HCT116 (cell line): ENCODE measurements around the gene SYNJ1. TPM values are rescaled to one million over a fixed set of nuclear protein-coding genes. Genes with fewer than 3 reads are reported as not detected.

Source experiments
- ATAC-seq: fragments of 200-7000 bp; cut with Tn5 transposase; 2 replicates; pipeline ENCODE4 v1.9.1; 2020; ENCODE audit warnings: mild to moderate bottlenecking, moderate library complexity
- BruUV-seq: library from RNA; stranded (reverse); fragments of 400-500 nt; replicated peaks from 2 replicates; lab custom pipeline; 2021; lab: Mats Ljungman, UMichigan
- CTCF ChIA-PET: fragments of 300-600 bp; sonication (Branson Sonifier 250); formaldehyde crosslinking; loops from one replicate; lab custom pipeline; 2021; ENCODE audit warnings: antibody characterized with exemption; lab: Charles Lee
- POLR2A ChIA-PET: fragments of 300-600, 350-600 bp; sonication (Branson Sonifier 250); formaldehyde crosslinking; loops from one replicate; lab custom pipeline; 2021; ENCODE audit warnings: antibody characterized with exemption; lab: Charles Lee
- RAD21 ChIA-PET, 2 experiments: fragments of 300-600 bp; sonication (Branson Sonifier 250); formaldehyde crosslinking; loops; one replicate each; lab custom pipeline; 2023; ENCODE audit warnings: low total read pairs in 2 of 2; ENCODE audit not compliant: uncharacterized antibody in 2 of 2, unreplicated experiment in 2 of 2, low non-redundant PET in 1 of 2; lab: Charles Lee
- DNase-seq: peaks from one replicate; pipeline ENCODE4 v3.0.0-alpha.2; 2010; ENCODE audit warnings: low read depth, low spot score
- H2AFZ ChIP-seq: fragments of 200-600 bp; shearing (Covaris generic), sonication (generic); 2 replicates; pipeline ENCODE4 v1.6.1; 2017; ENCODE audit warnings: low read depth, mixed run types, mixed read lengths, antibody characterized with exemption, low read length; ENCODE audit not compliant: poor library complexity, severe bottlenecking
- H3K27ac ChIP-seq: 2 replicates; pipeline ENCODE4 v1.5.1; 2012; ENCODE audit warnings: low read depth, low read length
- H3K27me3 ChIP-seq: fragments of 200-600 bp; sonication (generic); 2 replicates; pipeline ENCODE4 v1.6.1; 2016; ENCODE audit warnings: mixed run types, low read length, mixed read lengths; ENCODE audit not compliant: insufficient read depth
- H3K36me3 ChIP-seq, 2 experiments: fragments of 200-500 bp in 1 of 2; fragments of 200-600 bp in 1 of 2; sonication (Bioruptor generic) in 1 of 2; sonication (generic) in 1 of 2; 2 replicates each; pipeline versions ENCODE4 v1.5.1 to v1.6.1; 2014 to 2016; ENCODE audit warnings: low read length in 2 of 2, inconsistent platforms in 1 of 2, mixed read lengths in 1 of 2, mixed run types in 1 of 2; ENCODE audit not compliant: insufficient read depth in 2 of 2, control insufficient read depth in 1 of 2
- H3K4me1 ChIP-seq, 2 experiments: fragments of 200-600 bp in 1 of 2; sonication (generic) in 1 of 2; 2 replicates each; pipeline versions ENCODE4 v1.5.1 to v1.6.1; 2012 to 2017; ENCODE audit warnings: low read length in 2 of 2, inconsistent platforms in 1 of 2, mild to moderate bottlenecking in 1 of 2, mixed read lengths in 1 of 2, mixed run types in 1 of 2, moderate library complexity in 1 of 2; ENCODE audit not compliant: insufficient read depth in 2 of 2, control insufficient read depth in 1 of 2
- H3K4me2 ChIP-seq: fragments of 200-600 bp; sonication (generic); 2 replicates; pipeline ENCODE4 v1.6.1; 2017; ENCODE audit warnings: mixed run types, low read length, mixed read lengths
- H3K4me3 ChIP-seq, 2 experiments: fragments of 200-600 bp in 1 of 2; sonication (generic) in 1 of 2; replicated peaks in 1 of 2; 2 replicates each; pipeline ENCODE4 v1.5.1; 2011 to 2016; ENCODE audit warnings: low read length in 2 of 2, control low read depth in 1 of 2, low read depth in 1 of 2, mild to moderate bottlenecking in 1 of 2, mixed read lengths in 1 of 2, mixed run types in 1 of 2
- H3K79me2 ChIP-seq: fragments of 200-600 bp; sonication (generic); 2 replicates; pipeline ENCODE4 v1.6.1; 2017; ENCODE audit warnings: mild to moderate bottlenecking, mixed run types, low read length, moderate library complexity, mixed read lengths; ENCODE audit not compliant: insufficient read depth
- H3K9ac ChIP-seq: fragments of 200-600 bp; sonication (generic); 2 replicates; pipeline ENCODE4 v1.6.1; 2016; ENCODE audit warnings: low read length, mixed read lengths
- H3K9me2 ChIP-seq: fragments of 200-600 bp; sonication (generic), shearing (Covaris generic); 2 replicates; pipeline ENCODE4 v1.6.1; 2017; ENCODE audit warnings: mixed run types, mild to moderate bottlenecking, moderate library complexity; ENCODE audit not compliant: insufficient read depth
- H3K9me3 ChIP-seq, 2 experiments: fragments of 200-500 bp in 1 of 2; fragments of 200-600 bp in 1 of 2; sonication (Bioruptor generic) in 1 of 2; sonication (generic) in 1 of 2; 2 replicates each; pipeline ENCODE4 v1.6.1; 2014 to 2017; ENCODE audit warnings: low read length in 2 of 2, mixed read lengths in 2 of 2, inconsistent platforms in 1 of 2, low read depth in 1 of 2, mild to moderate bottlenecking in 1 of 2, mixed run types in 1 of 2, moderate library complexity in 1 of 2; ENCODE audit not compliant: control insufficient read depth in 1 of 2, insufficient read depth in 1 of 2
- H4K20me1 ChIP-seq: fragments of 200-600 bp; sonication (generic), shearing (Covaris generic); 2 replicates; pipeline ENCODE4 v1.6.1; 2017; ENCODE audit warnings: mixed run types, mild to moderate bottlenecking, moderate library complexity; ENCODE audit not compliant: insufficient read depth
- CBX3 ChIP-seq: IDR thresholded peaks from 2 replicates; pipeline ENCODE4 v1.6.1; 2012; ENCODE audit warnings: low read depth
- CEBPB ChIP-seq: IDR thresholded peaks from 2 replicates; pipeline ENCODE4 v1.6.1; 2012; ENCODE audit warnings: low read depth
- EGR1 ChIP-seq: IDR thresholded peaks from 2 replicates; pipeline ENCODE4 v1.6.1; 2012; ENCODE audit warnings: low read depth
- ELF1 ChIP-seq: IDR thresholded peaks from 2 replicates; pipeline ENCODE4 v1.6.1; 2012; ENCODE audit warnings: low read depth, borderline replicate concordance
- EZH2 ChIP-seq: fragments of 200-600 bp; sonication (generic); IDR thresholded peaks from 2 replicates; pipeline ENCODE4 v1.6.1; 2017; ENCODE audit warnings: antibody characterized with exemption, mixed run types
- EZH2phosphoT487 ChIP-seq: fragments of 200-600 bp; IDR thresholded peaks from 2 replicates; pipeline ENCODE4 v1.6.1; 2018; ENCODE audit warnings: antibody characterized with exemption, borderline replicate concordance
- FOSL1 ChIP-seq: IDR thresholded peaks from 2 replicates; pipeline ENCODE4 v1.6.1; 2012; ENCODE audit warnings: low read depth
- POLR2AphosphoS5 ChIP-seq: IDR thresholded peaks from 2 replicates; pipeline ENCODE4 v1.6.1; 2011; ENCODE audit warnings: mild to moderate bottlenecking, low read depth, low read length, moderate library complexity
- RAD21 ChIP-seq: IDR thresholded peaks from 2 replicates; pipeline ENCODE4 v1.6.1; 2012; ENCODE audit warnings: low read depth, mild to moderate bottlenecking
- REST ChIP-seq: IDR thresholded peaks from 2 replicates; pipeline ENCODE4 v1.6.1; 2012; ENCODE audit warnings: low read depth
- TCF7L2 ChIP-seq: IDR thresholded peaks from 2 replicates; pipeline ENCODE4 v1.7.0; 2011; ENCODE audit warnings: borderline replicate concordance, inconsistent platforms; ENCODE audit not compliant: insufficient read depth, insufficient read length; ENCODE audit errors: extremely low read depth
- YY1 ChIP-seq: IDR thresholded peaks from 2 replicates; pipeline ENCODE4 v1.6.1; 2011; ENCODE audit warnings: low read length, low read depth, moderate library complexity, mild to moderate bottlenecking; ENCODE audit not compliant: insufficient replicate concordance; ENCODE audit errors: extremely low read depth
- ZNF274 ChIP-seq: fragments of 200-500 bp; sonication (Bioruptor generic); IDR thresholded peaks from 2 replicates; pipeline ENCODE4 v1.6.1; 2014; ENCODE audit warnings: mild to moderate bottlenecking, low read depth, low read length, inconsistent platforms
- intact Hi-C: fragments of 100-400 bp; cut with micrococcal nuclease; formaldehyde crosslinking; loops from 2 replicates; pipeline ENCODE4 v1.10.0; 2022
- total RNA-seq: library from RNA; stranded (reverse); gene quantifications from one replicate; pipeline ENCODE4 v1.2.1, GENCODE V29; 2021; ENCODE audit not compliant: unreplicated experiment
- TF ChIP-seq, protein P1 (sequence below), 3 experiments: fragments of 200-600 bp in 1 of 3; sonication (generic) in 1 of 3; IDR thresholded peaks in 2 of 3; conservative IDR thresholded peaks in 1 of 3; 2 replicates each; pipeline ENCODE4 v1.5.1; 2012 to 2017; ENCODE audit warnings: low read depth in 2 of 3, low read length in 2 of 3, antibody characterized with exemption in 1 of 3, borderline replicate concordance in 1 of 3, control low read depth in 1 of 3, mild to moderate bottlenecking in 1 of 3, mixed read lengths in 1 of 3, mixed run types in 1 of 3, moderate library complexity in 1 of 3; ENCODE audit not compliant: insufficient read depth in 1 of 3
- TF ChIP-seq, protein P2 (sequence below): IDR thresholded peaks from 2 replicates; pipeline ENCODE4 v1.6.1; 2012

SYNJ1 gene
- total RNA-seq, 1 experiment from 2014 or later: 7.2 TPM

DNA sequence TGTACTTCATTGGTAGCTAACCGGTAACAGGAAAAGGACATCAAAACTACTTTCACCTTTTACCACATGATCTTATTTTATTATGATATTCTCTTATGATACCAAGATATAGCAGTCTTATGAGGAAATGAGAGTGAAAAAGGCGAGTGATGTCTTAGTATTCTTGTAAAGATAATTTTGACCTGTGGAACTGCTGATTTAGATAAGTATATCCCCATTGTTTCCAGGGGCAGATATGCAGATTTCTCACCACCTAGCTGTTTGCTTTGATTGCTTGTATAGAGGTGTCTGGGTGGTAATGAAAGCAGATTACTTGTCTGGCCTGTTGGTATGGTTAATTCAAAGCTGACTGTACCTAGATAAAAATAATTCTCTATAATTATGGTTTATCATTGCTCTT is 53.1 kb downstream of the SYNJ1 start (continued):
- TF ChIP-seq REST (no peak), CEBPB (no peak), YY1 (no peak), EGR1 (no peak), FOSL1 (no peak), ELF1 (no peak)

- CTCF ChIA-PET: no interaction called here
- no peaks in the 10 kb centered on the region for H3K36me3 ChIP-seq
Measured at GRCh38 chr21:32674038-32674437, 53.8 kb downstream of the SYNJ1 start.

More at GRCh38 chr21:32674038-32674437, 53.8 kb downstream of the SYNJ1 start:
- Histone ChIP-seq H2AFZ (no peak overlapping the region), H3K9ac (no peak overlapping the region), H3K9me2 (no peaks in the 10 kb centered on the region), H4K20me1 (no peaks in the 10 kb centered on the region; the same call in 1 of the 2 replicates), H3K79me2 (no peaks in the 10 kb centered on the region), H3K27ac (no peak overlapping the region), H3K4me1 (no peaks in the 10 kb centered on the region), H3K4me3 (no peak overlapping the region), H3K4me2 (no peak overlapping the region), H3K9me3 (no peaks in the 10 kb centered on the region), H3K27me3 (no peaks in the 10 kb centered on the region)
- POLR2A ChIA-PET: no interaction called here
- DNase-seq (no peak), ATAC-seq (no peak)
- intact Hi-C loops: no loop called here
- TF ChIP-seq FOSL1 (no peak), EZH2 (no peak), RAD21 (no peak), YY1 (no peak), CEBPB (no peak), POLR2AphosphoS5 (no peak), TCF7L2 (no peak), EGR1 (no peak), EZH2phosphoT487 (no peak), CBX3 (no peak), ZNF274 (no peak)
- TF ChIP-seq, protein P1, sequence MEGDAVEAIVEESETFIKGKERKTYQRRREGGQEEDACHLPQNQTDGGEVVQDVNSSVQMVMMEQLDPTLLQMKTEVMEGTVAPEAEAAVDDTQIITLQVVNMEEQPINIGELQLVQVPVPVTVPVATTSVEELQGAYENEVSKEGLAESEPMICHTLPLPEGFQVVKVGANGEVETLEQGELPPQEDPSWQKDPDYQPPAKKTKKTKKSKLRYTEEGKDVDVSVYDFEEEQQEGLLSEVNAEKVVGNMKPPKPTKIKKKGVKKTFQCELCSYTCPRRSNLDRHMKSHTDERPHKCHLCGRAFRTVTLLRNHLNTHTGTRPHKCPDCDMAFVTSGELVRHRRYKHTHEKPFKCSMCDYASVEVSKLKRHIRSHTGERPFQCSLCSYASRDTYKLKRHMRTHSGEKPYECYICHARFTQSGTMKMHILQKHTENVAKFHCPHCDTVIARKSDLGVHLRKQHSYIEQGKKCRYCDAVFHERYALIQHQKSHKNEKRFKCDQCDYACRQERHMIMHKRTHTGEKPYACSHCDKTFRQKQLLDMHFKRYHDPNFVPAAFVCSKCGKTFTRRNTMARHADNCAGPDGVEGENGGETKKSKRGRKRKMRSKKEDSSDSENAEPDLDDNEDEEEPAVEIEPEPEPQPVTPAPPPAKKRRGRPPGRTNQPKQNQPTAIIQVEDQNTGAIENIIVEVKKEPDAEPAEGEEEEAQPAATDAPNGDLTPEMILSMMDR (IDR thresholded peaks at IDR 0.05 in 2 of 3, conservative IDR thresholded peaks at IDR 0.05 in 1 of 3; ENCODE audit: borderline replicate concordance in 1 of 3, insufficient read depth in 1 of 3, low read depth in 2 of 3, low read length in 2 of 3): no peak
- TF ChIP-seq, protein P2, sequence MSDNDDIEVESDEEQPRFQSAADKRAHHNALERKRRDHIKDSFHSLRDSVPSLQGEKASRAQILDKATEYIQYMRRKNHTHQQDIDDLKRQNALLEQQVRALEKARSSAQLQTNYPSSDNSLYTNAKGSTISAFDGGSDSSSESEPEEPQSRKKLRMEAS: no peak
- no TSS peak for BruUV-seq
- RAD21 ChIA-PET: no interaction called here
